Measurements from ENCODE around the gene GBF1. TPM values are rescaled to one million over a fixed set of nuclear protein-coding genes. Genes with fewer than 3 reads are reported as not detected.

GBF1 gene
- total RNA-seq, 2 donors from 2014 or later: 32.6 to 34.7 TPM

GRCh38 chr10:102411341-102412255 is 166.3 kb downstream of the GBF1 start:
- intact Hi-C loops (cut with DNase I): no loop called here
- DNase-seq (ENCODE audit: low spot score): no peak

GRCh38 chr10:102412293-102412692 is 167.0 kb downstream of the GBF1 start:
- intact Hi-C loops (cut with DNase I): no loop called here
- no peak for DNase-seq (ENCODE audit: low spot score)

- no peak for DNase-seq (ENCODE audit: low spot score)
- intact Hi-C loops (cut with DNase I): no loop called here
Measured at GRCh38 chr10:102413053-102413705, 167.8 kb downstream of the GBF1 start.

- intact Hi-C loops (cut with DNase I): no loop called here
- DNase-seq (ENCODE audit: low spot score): no peak
Measured at GRCh38 chr10:102413806-102414561, 168.7 kb downstream of the GBF1 start.

- no peak for DNase-seq (ENCODE audit: low spot score)
- intact Hi-C loops (cut with DNase I): no loop called here
Measured at GRCh38 chr10:102414749-102415148, 169.4 kb downstream of the GBF1 start.

- DNase-seq (ENCODE audit: low spot score): no peak
- intact Hi-C loops (cut with DNase I): no loop called here
Measured at GRCh38 chr10:102416283-102416682, 171.0 kb downstream of the GBF1 start.

- intact Hi-C loops (cut with DNase I): no loop called here
- DNase-seq (ENCODE audit: low spot score): no peak
Measured at GRCh38 chr10:102416695-102417094, 171.4 kb downstream of the GBF1 start.

- no peak for DNase-seq (ENCODE audit: low spot score)
- intact Hi-C loops (cut with DNase I): no loop called here
Measured at GRCh38 chr10:102418622-102419268, 173.4 kb downstream of the GBF1 start, which contains the start of gene PSD. Gene PSD, minus strand, starts transcription at chr10:102418785. Its CDS starts 1,747 bp downstream, at chr10:102417038.

- intact Hi-C loops (cut with DNase I): no loop called here
- DNase-seq (ENCODE audit: low spot score): no peak
Measured at GRCh38 chr10:102419269-102420180, 174.2 kb downstream of the GBF1 start.

GRCh38 chr10:102420181-102420713 is 174.9 kb downstream of the GBF1 start:
- no peak for DNase-seq (ENCODE audit: low spot score)
- intact Hi-C loops (cut with DNase I): no loop called here

GRCh38 chr10:102420714-102421506 is 175.6 kb downstream of the GBF1 start, which contains the start of gene FBXL15:
Gene FBXL15, plus strand, starts transcription at chr10:102420836. Its CDS starts 294 bp downstream, at chr10:102421130.
- intact Hi-C loops (cut with DNase I): no loop called here
- peak; percentile 99 for DNase-seq (ENCODE audit: low spot score)

GRCh38 chr10:102421507-102421756 is 176.1 kb downstream of the GBF1 start:
- no peak for DNase-seq (ENCODE audit: low spot score)
- intact Hi-C loops (cut with DNase I): no loop called here

GRCh38 chr10:102421757-102422512 is 176.6 kb downstream of the GBF1 start:
- intact Hi-C loops (cut with DNase I): loop anchor here in 1 of 2 donors (2.0 kb wide), 1 partner anchor 33 kb away; no protein-coding TSS in a partner anchor
- no peak for DNase-seq (ENCODE audit: low spot score)

- intact Hi-C loops (cut with DNase I): loop anchor here in 1 of 2 donors (2.0 kb wide), 1 partner anchor 32 kb away; no protein-coding TSS in a partner anchor
- peak; percentile 94 for DNase-seq (ENCODE audit: low spot score)
Measured at GRCh38 chr10:102422545-102423129, 177.3 kb downstream of the GBF1 start.

- intact Hi-C loops (cut with DNase I): loop anchor here in 1 of 2 donors (2.0 kb wide), 1 partner anchor 31 kb away; no protein-coding TSS in a partner anchor
- no peak for DNase-seq (ENCODE audit: low spot score)
Measured at GRCh38 chr10:102423372-102423968, 178.1 kb downstream of the GBF1 start.

- intact Hi-C loops (cut with DNase I): no loop called here
- DNase-seq (ENCODE audit: low spot score): no peak
Measured at GRCh38 chr10:102424145-102424544, 178.8 kb downstream of the GBF1 start.
